GM19467 (cell line): ENCODE results near the gene SAMD14.

Source experiments
- ATAC-seq: cut with Tn5 transposase; IDR thresholded peaks from one replicate; pipeline ENCODE4 v1.9.1; 2021; ENCODE audit warnings: mild to moderate bottlenecking, moderate library complexity; ENCODE audit not compliant: unreplicated experiment

The SAMD14 gene

GRCh38 chr17:50148226-50149090 is 18.5 kb upstream of the SAMD14 start:
- peak; percentile 32 for ATAC-seq

DNA sequence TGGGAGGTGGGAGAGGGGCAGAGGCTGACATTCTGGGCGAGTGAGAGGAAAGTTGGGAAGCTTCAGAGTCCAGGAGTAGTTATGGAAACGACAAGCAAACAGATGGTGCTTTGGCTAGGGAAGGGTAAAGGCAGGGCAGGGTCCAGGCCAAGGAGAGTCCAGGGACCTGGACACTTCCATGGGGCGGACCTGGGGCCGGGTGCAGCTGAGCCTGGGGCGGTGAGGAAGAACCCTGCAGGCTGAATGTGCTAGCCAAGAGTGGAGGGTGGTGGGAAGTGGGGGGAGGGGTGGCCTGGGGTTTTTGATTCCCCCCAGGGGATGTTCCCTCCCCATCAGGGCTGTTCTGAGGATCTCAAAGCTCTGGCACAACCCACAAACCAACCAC is 17.9 kb upstream of the SAMD14 start:
- no peak for ATAC-seq

GRCh38 chr17:50146927-50147665 is 17.1 kb upstream of the SAMD14 start:
- ATAC-seq, result no peak

- ATAC-seq, result no peak
These were observed 16.4 kb upstream of the SAMD14 start for GRCh38 chr17:50146230-50146926.

GRCh38 chr17:50145532-50146229 is 15.7 kb upstream of the SAMD14 start:
- ATAC-seq, result no peak

- ATAC-seq, result no peak
These were observed 15.0 kb upstream of the SAMD14 start for GRCh38 chr17:50144845-50145531.

- no peak for ATAC-seq
These were observed 14.4 kb upstream of the SAMD14 start for GRCh38 chr17:50144355-50144754.

- ATAC-seq, result no peak
These were observed 13.7 kb upstream of the SAMD14 start for GRCh38 chr17:50143461-50144176.

DNA sequence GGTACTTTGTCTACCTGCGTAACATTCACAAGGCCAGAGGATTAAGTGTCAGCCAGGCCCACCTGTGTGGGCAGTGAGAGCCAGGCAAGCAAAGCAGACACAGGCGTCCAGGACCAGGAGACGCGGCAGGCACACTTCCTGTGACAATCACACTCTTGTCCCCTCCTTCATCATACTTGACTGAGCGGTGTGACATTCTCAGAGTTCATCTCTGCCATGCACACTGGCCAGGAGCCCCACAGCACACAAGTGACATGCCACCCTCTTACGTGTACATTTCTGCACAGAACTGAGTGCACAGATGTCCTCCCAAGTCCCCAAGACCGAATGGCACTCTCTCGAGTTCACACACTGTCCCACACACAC is 11.8 kb upstream of the SAMD14 start:
- ATAC-seq, result no peak

DNA sequence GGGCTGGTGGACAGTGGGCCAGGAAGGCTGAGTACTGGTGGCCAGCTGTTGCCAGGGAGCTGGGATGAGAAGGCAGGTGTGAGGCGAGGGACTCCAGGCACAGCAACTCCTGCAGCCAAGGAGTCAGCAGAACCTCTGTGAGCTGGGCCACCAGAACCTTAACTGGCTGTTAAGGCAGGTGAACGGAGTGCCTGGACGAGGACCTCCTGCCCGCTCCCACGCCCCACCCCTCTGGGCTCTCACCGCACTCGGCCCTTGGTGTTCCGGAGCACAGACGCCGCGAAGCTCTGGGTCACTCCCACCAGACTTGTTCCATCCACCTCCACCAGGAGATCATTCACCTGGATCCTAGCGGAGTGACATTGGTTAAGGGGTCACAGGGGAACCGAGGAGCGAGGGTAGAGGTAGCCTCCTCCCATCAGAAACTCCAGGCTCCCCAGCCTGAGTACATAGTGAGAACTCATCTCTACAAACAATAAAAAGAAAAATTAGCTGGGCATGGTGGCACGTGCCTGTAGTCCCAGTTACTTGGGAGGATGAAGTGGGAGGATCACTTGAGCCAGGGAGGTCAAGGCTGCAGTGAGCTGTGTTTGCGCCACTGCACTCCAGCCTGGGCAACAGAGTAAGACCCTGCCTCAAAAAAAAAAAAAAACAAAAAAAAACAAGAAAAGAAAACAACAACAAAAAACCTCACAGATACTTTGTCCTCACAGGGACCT is 11.2 kb upstream of the SAMD14 start:
- no peak for ATAC-seq

DNA sequence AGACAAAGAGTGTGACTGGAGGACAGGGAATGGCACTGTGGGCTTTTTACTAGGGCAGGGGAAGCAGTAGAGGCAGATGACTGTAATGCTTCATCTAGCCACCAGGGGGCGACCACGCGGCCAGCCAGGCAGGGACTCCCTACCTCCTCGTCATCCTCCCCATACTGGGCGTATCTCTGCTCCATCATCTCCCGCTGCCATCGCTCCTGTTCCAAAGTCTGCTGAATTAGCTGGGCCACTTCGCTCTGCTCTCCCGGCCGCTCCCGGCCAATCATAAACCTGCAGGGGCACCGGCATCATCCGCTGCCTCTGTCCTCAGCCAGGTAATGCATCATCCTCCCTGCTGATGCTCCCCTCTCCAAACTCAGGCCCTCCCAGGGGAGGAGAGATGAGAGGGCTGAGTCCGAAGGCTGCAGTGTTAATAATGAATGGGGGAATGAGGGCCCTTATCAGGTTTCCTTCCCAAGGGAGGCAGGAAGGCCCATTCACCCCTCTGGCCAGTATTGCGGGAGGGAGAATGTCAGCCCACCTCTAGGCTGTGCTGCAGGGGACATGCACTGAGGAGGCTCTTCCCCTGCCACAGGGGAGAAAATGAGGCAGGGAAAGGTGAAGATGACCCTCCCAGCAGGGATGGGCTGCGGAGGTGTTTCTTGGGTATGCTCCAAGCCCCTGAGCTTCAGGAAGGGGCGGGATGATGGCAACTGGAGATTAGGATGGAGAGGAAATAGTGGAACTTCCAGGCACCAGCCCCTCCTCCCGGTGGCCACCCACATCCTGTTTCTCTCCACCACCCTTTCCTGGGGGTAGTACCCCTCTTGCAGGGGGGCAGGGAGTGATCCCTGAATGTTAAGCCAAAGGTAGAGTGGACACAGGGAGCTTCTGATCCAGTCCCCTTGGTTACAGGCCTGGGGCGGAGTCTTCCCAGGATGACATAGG is 10.3 kb upstream of the SAMD14 start:
- ATAC-seq, result no peak

- ATAC-seq, result no peak
These were observed 9.3 kb upstream of the SAMD14 start for GRCh38 chr17:50139185-50139783.

GRCh38 chr17:50137042-50137441 is 7.1 kb upstream of the SAMD14 start:
- no peak for ATAC-seq

DNA sequence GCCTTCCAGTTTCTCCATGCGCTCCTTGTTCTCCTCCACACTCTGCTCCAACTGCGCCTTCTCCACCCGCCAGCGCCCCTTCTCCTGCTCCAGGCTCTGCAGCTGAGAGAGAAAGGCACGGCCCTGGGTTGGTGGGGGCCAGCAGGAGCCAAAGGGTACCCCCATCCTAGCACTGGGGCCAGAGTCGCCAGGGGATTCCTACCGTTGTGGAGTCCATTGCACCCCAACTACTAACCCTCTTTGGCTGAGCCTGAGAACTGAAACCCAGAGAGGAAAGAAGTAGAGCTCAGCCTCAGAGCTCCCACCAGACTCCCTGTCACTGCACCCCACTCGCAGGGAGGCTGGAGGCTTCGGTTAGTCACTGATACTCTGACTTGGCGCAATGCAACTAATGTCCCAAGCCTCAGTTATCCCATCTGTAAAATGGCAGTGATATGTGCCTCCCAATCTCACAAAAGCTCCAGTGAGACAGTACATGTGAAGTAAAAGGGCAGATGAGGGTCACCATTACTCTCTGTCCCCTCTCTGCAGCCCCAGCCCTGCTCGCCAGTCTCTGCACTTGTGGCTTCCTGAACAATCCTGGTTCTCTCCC is 6.2 kb upstream of the SAMD14 start:
- ATAC-seq, result no peak

DNA sequence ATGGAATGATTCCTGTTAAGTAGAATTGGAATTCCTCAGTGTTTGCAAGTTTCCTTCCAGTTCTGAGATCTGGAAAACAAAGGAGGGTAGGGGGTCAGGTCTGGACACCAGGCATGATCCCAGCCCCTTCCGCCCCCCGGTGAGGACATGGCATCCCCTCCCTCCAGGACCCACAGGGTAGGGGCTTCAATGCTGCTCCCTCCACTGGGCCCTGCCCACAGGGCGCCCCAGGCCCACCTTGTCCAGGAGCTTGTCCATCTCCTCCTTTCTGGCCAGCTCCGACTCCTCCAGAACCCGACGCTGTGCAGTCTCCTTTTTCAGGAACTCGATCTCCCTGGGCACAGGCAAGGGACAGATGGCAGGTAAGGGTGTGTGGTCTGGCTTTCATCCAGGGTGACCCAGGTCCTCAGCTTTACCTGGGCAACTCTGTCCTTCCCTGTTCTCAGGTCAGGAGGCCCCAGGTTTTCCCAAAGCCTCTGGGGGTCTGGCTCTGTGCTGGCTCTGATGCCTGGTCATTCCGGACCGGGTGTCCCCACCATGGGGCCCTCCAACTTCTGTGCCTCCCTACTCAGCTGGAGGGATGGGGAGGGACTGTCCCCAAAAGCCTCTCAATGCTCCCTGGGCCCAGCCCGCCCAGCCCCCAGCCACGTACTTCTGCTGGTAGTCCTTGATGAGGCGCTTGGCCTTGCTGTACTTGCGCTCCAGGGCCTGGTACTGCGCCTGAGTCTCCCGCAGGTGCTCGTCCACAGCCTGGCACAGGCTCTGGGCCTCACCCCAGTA is 5.5 kb upstream of the SAMD14 start:
- no peak for ATAC-seq
